ENCODE measurements around the gene ZBTB46.

GRCh38 chr20:63829603-63829944, 1.5 kb downstream of the ZBTB46 start:
- TF ChIP-seq CTCF (conservative IDR thresholded peaks at IDR 0.05; ENCODE audit: low read length) (0 out of 2 replicates have a peak, but pooled peaks have one; percentile 25), EZH2phosphoT487 (IDR thresholded peaks at IDR 0.05; ENCODE audit: borderline replicate concordance) (no peak)
